Smooth muscle cell (in vitro differentiated cells): Measurements from ENCODE around the gene SYNE1. TPM values are rescaled to one million over a fixed set of nuclear protein-coding genes. Genes with fewer than 3 reads are reported as not detected.

ENCODE experiments used
- DNase-seq: peaks from one replicate; lab custom pipeline; 2025; ENCODE audit not compliant: unreplicated experiment; lab: John Stamatoyannopoulos, UW
- H2AFZ ChIP-seq: fragments of 200-600 bp; sonication (generic); 2 replicates; pipeline ENCODE4 v1.6.0; 2016; ENCODE audit warnings: antibody characterized with exemption, low read depth, mild to moderate bottlenecking
- H3F3A ChIP-seq: fragments of 200-600 bp; sonication (generic); 2 replicates; pipeline ENCODE4 v1.6.0; 2017; ENCODE audit warnings: antibody characterized with exemption, low read depth
- H3K27ac ChIP-seq: fragments of 200-600 bp; sonication (generic); 2 replicates; pipeline ENCODE4 v1.5.1; 2016; ENCODE audit warnings: low read depth, mild to moderate bottlenecking
- H3K27me3 ChIP-seq: fragments of 200-600 bp; sonication (generic); 2 replicates; pipeline ENCODE4 v1.6.1; 2016; ENCODE audit warnings: low read depth, mild to moderate bottlenecking
- H3K36me3 ChIP-seq: fragments of 200-600 bp; sonication (generic); 2 replicates; pipeline ENCODE4 v1.5.1; 2016; ENCODE audit warnings: low read depth
- H3K4me1 ChIP-seq: fragments of 200-600 bp; sonication (generic); 2 replicates; pipeline ENCODE4 v1.5.1; 2016; ENCODE audit warnings: low read depth
- H3K4me2 ChIP-seq: fragments of 200-600 bp; sonication (generic); 2 replicates; pipeline ENCODE4 v1.6.0; 2016; ENCODE audit warnings: mild to moderate bottlenecking
- H3K4me3 ChIP-seq: fragments of 200-600 bp; sonication (generic); 2 replicates; pipeline ENCODE4 v1.5.1; 2016; ENCODE audit warnings: mild to moderate bottlenecking
- H3K79me2 ChIP-seq: fragments of 200-600 bp; sonication (generic); 2 replicates; pipeline ENCODE4 v1.6.0; 2016; ENCODE audit warnings: low read depth, mild to moderate bottlenecking
- H3K9ac ChIP-seq: fragments of 200-600 bp; sonication (generic); 2 replicates; pipeline ENCODE4 v1.6.0; 2016; ENCODE audit warnings: low read depth
- H3K9me3 ChIP-seq: fragments of 200-600 bp; sonication (generic); replicated peaks from 2 replicates; pipeline ENCODE4 v1.5.1; 2016; ENCODE audit warnings: low read depth
- H4K20me1 ChIP-seq: fragments of 200-600 bp; sonication (generic); 2 replicates; pipeline ENCODE4 v1.6.0; 2016; ENCODE audit warnings: low read depth
- CTCF ChIP-seq: fragments of 200-600 bp; sonication (generic); IDR thresholded peaks from 2 replicates; pipeline ENCODE4 v1.5.1; 2017; ENCODE audit warnings: borderline replicate concordance, mild to moderate bottlenecking, antibody characterized with exemption; ENCODE audit not compliant: insufficient read depth, poor library complexity, severe bottlenecking
- WGBS: methylation state at CpG from one replicate; pipeline ENCODE4 v1.1.7; 2016; ENCODE audit warnings: low lambda C conversion rate; 5-methylcytosine and 5-hydroxymethylcytosine counted together
- polyA plus RNA-seq: library from polyadenylated mRNA; unstranded; fragments of >200 nt; fragmentation: Nextera tagmentation; extraction: Ambion mirVana; gene quantifications from 2 replicates; pipeline ENCODE4 v1.2.1, GENCODE V29; 2016
- total RNA-seq: library from RNA; depleted of rRNA; stranded (reverse); fragments of >200 nt; gene quantifications from 2 replicates; pipeline ENCODE4 v1.2.3, GENCODE V29; 2014

Gene SYNE1
- total and polyA plus RNA-seq, 2 experiments from 2014 or later, result 18.2 to 56.2 TPM

GRCh38 chr6:152594701-152595100, 42.5 kb downstream of the SYNE1 start:
- 78% methylated on average over 1 of the region's 1 CpG for WGBS

GRCh38 chr6:152588456-152588855, 48.7 kb downstream of the SYNE1 start:
- no peaks in the 10 kb centered on the region for H3F3A ChIP-seq
- no peak overlapping the region for H3K27ac ChIP-seq
- no peaks in the 10 kb centered on the region for H3K27me3 ChIP-seq
- 100% methylated on average over 1 of the region's 1 CpG for WGBS
- H3K4me2 ChIP-seq, result no peak overlapping the region
- H2AFZ ChIP-seq, result no peak overlapping the region
- H3K4me1 ChIP-seq, result no peaks in the 10 kb centered on the region
- no peaks in the 10 kb centered on the region for H4K20me1 ChIP-seq
- DNase-seq, result no peak
- no peaks in the 10 kb centered on the region for H3K36me3 ChIP-seq
- no peak overlapping the region for H3K9ac ChIP-seq
- no peak for TF ChIP-seq CTCF
- no peaks in the 10 kb centered on the region for H3K79me2 ChIP-seq
- no peaks in the 10 kb centered on the region for H3K9me3 ChIP-seq
- no peak overlapping the region for H3K4me3 ChIP-seq

More at GRCh38 chr6:152594701-152595100, 42.5 kb downstream of the SYNE1 start:
- H3K79me2 ChIP-seq, result no peaks in the 10 kb centered on the region
- H3K9me3 ChIP-seq, result no peaks in the 10 kb centered on the region
- H4K20me1 ChIP-seq, result no peaks in the 10 kb centered on the region
- H3F3A ChIP-seq, result no peaks in the 10 kb centered on the region
- no peaks in the 10 kb centered on the region for H3K4me1 ChIP-seq
- no peak overlapping the region for H3K4me2 ChIP-seq
- no peak overlapping the region for H2AFZ ChIP-seq
- DNase-seq, result no peak
- H3K27ac ChIP-seq, result no peak overlapping the region
- TF ChIP-seq CTCF, result no peak
- H3K36me3 ChIP-seq, result no peaks in the 10 kb centered on the region
- no peak overlapping the region for H3K4me3 ChIP-seq
- no peaks in the 10 kb centered on the region for H3K27me3 ChIP-seq
- no peak overlapping the region for H3K9ac ChIP-seq

GRCh38 chr6:152587473-152587872, 49.7 kb downstream of the SYNE1 start:
- H3K4me3 ChIP-seq, result no peak overlapping the region
- 100% methylated on average over 1 of the region's 1 CpG for WGBS
- no peaks in the 10 kb centered on the region for H3K9me3 ChIP-seq
- no peak overlapping the region for H3K4me2 ChIP-seq
- no peak for TF ChIP-seq CTCF
- no peaks in the 10 kb centered on the region for H3K4me1 ChIP-seq
- no peak for DNase-seq
- no peaks in the 10 kb centered on the region for H3K27me3 ChIP-seq
- no peak overlapping the region for H2AFZ ChIP-seq
- no peaks in the 10 kb centered on the region for H3F3A ChIP-seq
- H3K36me3 ChIP-seq, result no peaks in the 10 kb centered on the region
- H3K27ac ChIP-seq, result no peak overlapping the region
- H3K9ac ChIP-seq, result no peak overlapping the region
- H4K20me1 ChIP-seq, result no peaks in the 10 kb centered on the region
- no peaks in the 10 kb centered on the region for H3K79me2 ChIP-seq

- DNase-seq, result no peak
- Histone ChIP-seq H3K79me2 (no peaks in the 10 kb centered on the region), H3K27ac (no peak overlapping the region), H3K36me3 (no peaks in the 10 kb centered on the region), H3K9ac (no peak overlapping the region), H3K4me3 (no peak overlapping the region), H4K20me1 (no peaks in the 10 kb centered on the region), H3F3A (no peaks in the 10 kb centered on the region), H2AFZ (no peak overlapping the region), H3K9me3 (no peaks in the 10 kb centered on the region), H3K4me2 (no peak overlapping the region), H3K27me3 (no peaks in the 10 kb centered on the region), H3K4me1 (no peaks in the 10 kb centered on the region)
- WGBS, result 97% methylated on average over 3 of the region's 3 CpGs
- no peak for TF ChIP-seq CTCF
These were observed 51.9 kb downstream of the SYNE1 start for GRCh38 chr6:152585236-152585635.
